ENCODE data around the gene TPM1. TPM values are rescaled to one million over a fixed set of nuclear protein-coding genes. Genes with fewer than 3 reads are reported as not detected.

The TPM1 gene
- total and polyA plus RNA-seq, 8 donors, result 196 to 681 (median 587) TPM

GRCh38 chr15:63076714-63077046 lies 34.1 kb downstream of the TPM1 start:
- no peak for TF ChIP-seq CTCF (IDR thresholded peaks at IDR 0.05)
- no peak for DNase-seq
- Histone ChIP-seq H3K27ac (no peak overlapping the region), H3K36me3 (peaks cover 0 to 6% of the 10 kb centered on the region in 2 donors), H3K27me3 (no peaks in the 10 kb centered on the region), H3K9me3 (no peaks in the 10 kb centered on the region), H3K4me3 (no peak overlapping the region), H3K4me1 (peaks cover 6 to 11% of the 10 kb centered on the region in 2 donors)
- intact Hi-C loops (cut with DNase I), result no loop called here
- ATAC-seq, result no peak

- Histone ChIP-seq H3K27me3 (no peaks in the 10 kb centered on the region), H3K36me3 (no peaks in the 10 kb centered on the region), H3K4me3 (no peak overlapping the region), H3K4me1 (peaks cover 11% of the 10 kb centered on the region in 2 donors), H3K9me3 (no peaks in the 10 kb centered on the region), H3K27ac (no peak overlapping the region)
- TF ChIP-seq CTCF (IDR thresholded peaks at IDR 0.05), result no peak
- no peak for DNase-seq
- no peak for ATAC-seq
- intact Hi-C loops (cut with DNase I), result no loop called here
Observed at GRCh38 chr15:63077952-63078351, 35.4 kb downstream of the TPM1 start.

GRCh38 chr15:63079947-63080626 lies 37.5 kb downstream of the TPM1 start:
- intact Hi-C loops (cut with DNase I), result loop anchor here in 1 of 2 donors (10.0 kb wide), 1 partner anchor 295 kb away; no protein-coding TSS in a partner anchor
- Histone ChIP-seq H3K9me3 (no peaks in the 10 kb centered on the region), H3K36me3 (no peaks in the 10 kb centered on the region), H3K27me3 (no peaks in the 10 kb centered on the region), H3K27ac (no peak overlapping the region), H3K4me3 (no peak overlapping the region), H3K4me1 (peaks cover 10 to 11% of the 10 kb centered on the region in 2 donors)
- TF ChIP-seq CTCF (IDR thresholded peaks at IDR 0.05), result no peak
- no peak for DNase-seq
- ATAC-seq, result peak; percentile 18

GRCh38 chr15:63080634-63081250 lies 38.2 kb downstream of the TPM1 start:
- Histone ChIP-seq H3K36me3 (no peaks in the 10 kb centered on the region), H3K27me3 (no peaks in the 10 kb centered on the region), H3K4me3 (no peak overlapping the region), H3K27ac (no peak overlapping the region), H3K9me3 (no peaks in the 10 kb centered on the region), H3K4me1 (peaks cover 4 to 8% of the 10 kb centered on the region in 2 donors)
- intact Hi-C loops (cut with DNase I), result loop anchor here in 1 of 2 donors (10.0 kb wide), 1 partner anchor 296 kb away; no protein-coding TSS in a partner anchor
- no peak for TF ChIP-seq CTCF (IDR thresholded peaks at IDR 0.05)
- ATAC-seq (no peak), DNase-seq (no peak)

- no peaks in the 10 kb centered on the region for H3K27me3 ChIP-seq
- H3K27ac ChIP-seq, result peak overlapping the region in 1 of 2 donors; percentile 23
- TF ChIP-seq CTCF (IDR thresholded peaks at IDR 0.05), result no peak
- DNase-seq, result no peak
- no peak for ATAC-seq
- H3K9me3 ChIP-seq, result no peaks in the 10 kb centered on the region
- H3K4me3 ChIP-seq, result no peak overlapping the region
- intact Hi-C loops (cut with DNase I), result loop anchor here in 1 of 2 donors (10.0 kb wide), 1 partner anchor 298 kb away; no protein-coding TSS in a partner anchor
- H3K36me3 ChIP-seq, result no peaks in the 10 kb centered on the region
- peaks cover 0 to 5% of the 10 kb centered on the region in 2 donors for H3K4me1 ChIP-seq
Observed at GRCh38 chr15:63082366-63082765, 39.8 kb downstream of the TPM1 start.

All from left lung (tissue), 10 donors.